A549 (cell line): Measurements from ENCODE around the gene NEURL2. TPM values are rescaled to one million over a fixed set of nuclear protein-coding genes. Genes with fewer than 3 reads are reported as not detected.

Source experiments
- ATAC-seq, 2 experiments: fragments of 200-7000 bp in 1 of 2; fragments of >200 bp in 1 of 2; cut with Nextera tagmentation in 1 of 2; cut with Tn5 transposase in 1 of 2; 3 replicates each; pipeline versions ENCODE4 v1.8.0 to v1.9.1; 2018 to 2020; ENCODE audit warnings: mild to moderate bottlenecking in 1 of 2, moderate library complexity in 1 of 2
- CTCF ChIA-PET: fragments of 300-600 bp; sonication (Branson Sonifier 250); formaldehyde crosslinking; extraction: SDS; loops from one replicate; lab custom pipeline; 2021; ENCODE audit warnings: antibody characterized with exemption, inconsistent platforms; lab: Yijun Ruan, JAX
- POLR2A ChIA-PET: fragments of 350-600 bp; formaldehyde crosslinking; extraction: SDS; loops from one replicate; lab custom pipeline; 2021; ENCODE audit warnings: antibody characterized with exemption, inconsistent platforms; lab: Yijun Ruan, JAX
- DNase-seq, 2 experiments: peaks; one replicate each; pipeline versions ENCODE4 v3.0.0 to v3.0.0-alpha.2; 2011 to 2016; ENCODE audit warnings: low read depth in 1 of 2, low spot score in 1 of 2
- FAIRE-seq: peaks from 2 replicates; lab custom pipeline; 2011; peaks lifted over from hg19 to GRCh38; lab: Jason Lieb, UNC
- H3K27ac ChIP-seq, 2 experiments: fragments of >200 bp; sonication (Bioruptor Twin); formaldehyde crosslinking; 3 replicates each; pipeline ENCODE4 v1.5.1; 2016 to 2017
- H3K4me1 ChIP-seq: fragments of >200 bp; sonication (Bioruptor Twin); formaldehyde crosslinking; 3 replicates; pipeline ENCODE4 v1.6.1; 2016
- H3K4me2 ChIP-seq: fragments of >200 bp; sonication (Bioruptor Twin); formaldehyde crosslinking; 3 replicates; pipeline ENCODE4 v1.6.1; 2016
- H3K4me3 ChIP-seq: fragments of >200 bp; sonication (Bioruptor Twin); formaldehyde crosslinking; 3 replicates; pipeline ENCODE4 v1.5.1; 2016
- H3K9me3 ChIP-seq: fragments of >200 bp; sonication (Bioruptor Twin); formaldehyde crosslinking; 3 replicates; pipeline ENCODE4 v1.6.1; 2016
- ATOH8 ChIP-seq: fragments of 250-450 bp; sonication (Bioruptor Pico); IDR thresholded peaks from 2 replicates; pipeline ENCODE4 v1.5.0; 2020; ENCODE audit warnings: low read depth, mild to moderate bottlenecking, moderate library complexity
- BHLHE40 ChIP-seq: IDR thresholded peaks from 2 replicates; pipeline ENCODE4 v1.6.1; 2012; ENCODE audit warnings: low read depth, low read length, inconsistent platforms
- CBX8 ChIP-seq: fragments of 200-600 bp; sonication (generic); IDR thresholded peaks from 2 replicates; pipeline ENCODE4 v1.6.1; 2016
- CEBPB ChIP-seq, 2 experiments: fragments of >200 bp in 1 of 2; sonication (Bioruptor Twin) in 1 of 2; formaldehyde crosslinking in 1 of 2; IDR thresholded peaks; 2 replicates each; pipeline ENCODE4 v1.6.1; 2012 to 2016
- CHD4 ChIP-seq: fragments of 200-600 bp; sonication (generic); IDR thresholded peaks from 2 replicates; pipeline ENCODE4 v1.6.1; 2016; ENCODE audit warnings: antibody characterized with exemption, mild to moderate bottlenecking, borderline replicate concordance
- CTCF ChIP-seq: fragments of >200 bp; sonication (Bioruptor Twin); formaldehyde crosslinking; IDR thresholded peaks from 3 replicates; pipeline ENCODE4 v1.5.1; 2016
- E2F6 ChIP-seq: IDR thresholded peaks from 2 replicates; pipeline ENCODE4 v1.6.1; 2012; ENCODE audit warnings: low read depth, borderline replicate concordance
- EHF ChIP-seq: fragments of 250-450 bp; sonication (Bioruptor Pico); IDR thresholded peaks from 2 replicates; pipeline ENCODE4 v1.5.0; 2020; ENCODE audit warnings: mild to moderate bottlenecking
- EHMT2 ChIP-seq: fragments of 200-600 bp; sonication (generic); IDR thresholded peaks from 2 replicates; pipeline ENCODE4 v1.6.1; 2016; ENCODE audit warnings: antibody characterized with exemption, low read depth, mild to moderate bottlenecking, moderate library complexity
- EP300 ChIP-seq, 2 experiments: fragments of >200 bp; sonication (Bioruptor Twin); formaldehyde crosslinking; IDR thresholded peaks; 2 replicates in 1 of 2; 3 replicates in 1 of 2; pipeline ENCODE4 v1.6.1; 2016 to 2017
- FOSB ChIP-seq: fragments of 250-450 bp; sonication (Bioruptor Pico); IDR thresholded peaks from 2 replicates; pipeline ENCODE4 v1.5.0; 2020; ENCODE audit warnings: mild to moderate bottlenecking, moderate library complexity
- FOSL2 ChIP-seq, 2 experiments: fragments of 450-650 bp in 1 of 2; fragments of >200 bp in 1 of 2; sonication (Bioruptor Twin) in 1 of 2; formaldehyde crosslinking; IDR thresholded peaks; 2 replicates each; pipeline versions ENCODE4 v1.5.0 to v1.6.1; 2016 to 2020; ENCODE audit warnings: mild to moderate bottlenecking in 1 of 2, moderate library complexity in 1 of 2
- HES2 ChIP-seq: fragments of >200 bp; sonication (Bioruptor Twin); formaldehyde crosslinking; IDR thresholded peaks from 2 replicates; pipeline ENCODE4 v1.6.1; 2016
- HEYL ChIP-seq: fragments of 250-450 bp; sonication (Bioruptor Pico); IDR thresholded peaks from 2 replicates; pipeline ENCODE4 v1.8.0; 2021; ENCODE audit warnings: mild to moderate bottlenecking, moderate library complexity
- HOXA7 ChIP-seq: fragments of 250-450 bp; sonication (Bioruptor Pico); IDR thresholded peaks from 2 replicates; pipeline ENCODE4 v1.5.0; 2020; ENCODE audit warnings: mild to moderate bottlenecking, moderate library complexity
- HOXB5 ChIP-seq: fragments of 250-450 bp; sonication (Bioruptor Pico); IDR thresholded peaks from 2 replicates; pipeline ENCODE4 v1.5.0; 2020; ENCODE audit warnings: mild to moderate bottlenecking, moderate library complexity
- KDM1A ChIP-seq: fragments of 200-600 bp; sonication (generic); IDR thresholded peaks from 2 replicates; pipeline ENCODE4 v1.6.1; 2016; ENCODE audit warnings: low read depth, mild to moderate bottlenecking
- MAFK ChIP-seq: fragments of 450-650 bp; IDR thresholded peaks from 2 replicates; pipeline ENCODE4 v1.6.1; 2014; ENCODE audit not compliant: partially characterized antibody
- MAX ChIP-seq: IDR thresholded peaks from 2 replicates; pipeline ENCODE4 v1.6.1; 2012
- MAZ ChIP-seq: fragments of 150-350 bp; IDR thresholded peaks from 2 replicates; pipeline ENCODE4 v1.6.1; 2014; ENCODE audit warnings: antibody characterized with exemption, low read depth, low read length, borderline replicate concordance
- NPAS2 ChIP-seq: fragments of 250-450 bp; sonication (Bioruptor Pico); IDR thresholded peaks from 2 replicates; pipeline ENCODE4 v1.8.0; 2022; ENCODE audit warnings: mild to moderate bottlenecking, moderate library complexity, borderline replicate concordance
- PBX3 ChIP-seq: IDR thresholded peaks from 2 replicates; pipeline ENCODE4 v1.6.1; 2012
- POLR2AphosphoS2 ChIP-seq: conservative IDR thresholded peaks from 2 replicates; pipeline ENCODE4 v1.6.1; 2012; ENCODE audit warnings: low read length, improper control_type of control experiment, inconsistent platforms
- RCOR1 ChIP-seq: fragments of 150-350 bp; IDR thresholded peaks from 2 replicates; pipeline ENCODE4 v1.6.1; 2014; ENCODE audit warnings: antibody characterized with exemption, low read length, low read depth
- SMC3 ChIP-seq: fragments of >200 bp; sonication (Bioruptor Twin); formaldehyde crosslinking; IDR thresholded peaks from 3 replicates; pipeline ENCODE4 v1.6.1; 2018; ENCODE audit warnings: inconsistent platforms
- SREBF2 ChIP-seq: fragments of 450-650 bp; IDR thresholded peaks from 2 replicates; pipeline ENCODE4 v1.6.1; 2014; ENCODE audit warnings: mild to moderate bottlenecking, moderate library complexity
- USF2 ChIP-seq: fragments of 450-650 bp; IDR thresholded peaks from 2 replicates; pipeline ENCODE4 v1.6.1; 2014; ENCODE audit warnings: antibody characterized with exemption
- ZFP36 ChIP-seq: fragments of 450-650 bp; IDR thresholded peaks from 2 replicates; pipeline ENCODE4 v1.6.1; 2014; ENCODE audit warnings: borderline replicate concordance; ENCODE audit not compliant: partially characterized antibody
- ZSCAN20 ChIP-seq: fragments of 250-450 bp; sonication (Bioruptor Pico); IDR thresholded peaks from 2 replicates; pipeline ENCODE4 v1.8.0; 2022; ENCODE audit warnings: mild to moderate bottlenecking, moderate library complexity
- WGBS: methylation state at CpG from one replicate; pipeline ENCODE4 v1.1.6; 2017; ENCODE audit errors: missing lambda C conversion rate; 5-methylcytosine and 5-hydroxymethylcytosine counted together
- polyA plus RNA-seq, 4 experiments: library from polyadenylated mRNA; depleted of rRNA in 3 of 4; stranded (reverse); fragments of >200 nt; fragmentation: RNase III in 1 of 4; extraction: RNeasy Plus Mini Kit Qiagen cat#74134 plus additional on column Dnase treatment in 1 of 4; gene quantifications; 2 replicates in 3 of 4; 3 replicates in 1 of 4; pipeline ENCODE4 v1.2.3, GENCODE V29; 2011 to 2017

The NEURL2 gene
- polyA plus RNA-seq, 2 of the 4 experiments (the other 2 are of a cell fraction) = 0.57 to 1.4 TPM

- 97% methylated on average over 17 of the region's 19 CpGs for WGBS
- Histone ChIP-seq H3K4me1 (peaks cover 22% of the 10 kb centered on the region), H3K27ac (no peak overlapping the region), H3K4me2 (no peak overlapping the region), H3K9me3 (no peaks in the 10 kb centered on the region), H3K4me3 (no peak overlapping the region)
- CTCF ChIA-PET = interaction anchor here (1.2 to 1.8 kb wide), 4 partner anchors 77 to 126 kb away, joined by 3 to 7 read pairs (median 4); no protein-coding TSS in a partner anchor
- TF ChIP-seq RCOR1 (no peak), FOSL2 (IDR thresholded peaks at IDR 0.05) (no peak), FOSL2 (CRISPR knock-in tag; IDR thresholded peaks at IDR 0.05) (no peak), ATOH8 (CRISPR knock-in tag) (no peak), POLR2AphosphoS2 (no peak), BHLHE40 (no peak), CEBPB (IDR thresholded peaks at IDR 0.05) (no peak), CHD4 (no peak), USF2 (no peak), MAFK (no peak), PBX3 (no peak), FOSB (CRISPR knock-in tag) (no peak), EHF (CRISPR knock-in tag) (no peak), CBX8 (no peak), ZFP36 (no peak), MAX (no peak), SMC3 (no peak), HES2 (no peak)
- FAIRE-seq (no peak), ATAC-seq (no peak), DNase-seq (no peak)
- POLR2A ChIA-PET = no interaction called here
Measured at GRCh38 chr20:45886590-45887345, 4.2 kb downstream of the NEURL2 start.

GRCh38 chr20:45883100-45883469 is 7.9 kb downstream of the NEURL2 start:
- DNase-seq = no peak
- Histone ChIP-seq H3K4me2 (no peak overlapping the region), H3K4me3 (no peak overlapping the region), H3K9me3 (no peaks in the 10 kb centered on the region), H3K27ac (no peak overlapping the region), H3K4me1 (peaks cover 17% of the 10 kb centered on the region)
- FAIRE-seq = no peak
- WGBS = 84% methylated on average over 9 of the region's 9 CpGs
- CTCF ChIA-PET = interaction anchor here (0.6 to 2.0 kb wide), 4 partner anchors 10 to 560 kb away, joined by 4 to 5 read pairs (median 4); no protein-coding TSS in a partner anchor
- TF ChIP-seq HEYL (no peak), HOXB5 (CRISPR knock-in tag) (no peak), E2F6 (no peak), CTCF (no peak), ZSCAN20 (CRISPR knock-in tag) (no peak), NPAS2 (CRISPR knock-in tag) (no peak), EHF (CRISPR knock-in tag) (no peak), RCOR1 (no peak), EHMT2 (no peak), MAZ (no peak), ZFP36 (no peak), KDM1A (no peak), SREBF2 (no peak), EP300 (IDR thresholded peaks at IDR 0.05) (no peak), HOXA7 (no peak), SMC3 (no peak)
- POLR2A ChIA-PET = interaction anchor here (1.0 to 1.2 kb wide), 2 partner anchors 9 to 59 kb away, joined by 3 to 4 read pairs; partner anchors contain the start of gene CTSA
- no peak for ATAC-seq
